Muscle layer of duodenum (tissue), 2 donors: ENCODE measurements around the gene INTS3.

ENCODE experiments used
- H3K27ac ChIP-seq: one replicate; pipeline ENCODE4 v1.7.0; 2013; ENCODE audit warnings: mild to moderate bottlenecking, low read length
- H3K27me3 ChIP-seq: one replicate; pipeline ENCODE4 v1.7.0; 2013; ENCODE audit warnings: low read depth, mild to moderate bottlenecking, control low read depth, low read length
- H3K36me3 ChIP-seq, 2 donors: one replicate each; pipeline ENCODE4 v1.7.0; 2013; ENCODE audit warnings: low read length in 2 of 2, control low read depth in 1 of 2, mild to moderate bottlenecking in 1 of 2; ENCODE audit not compliant: insufficient read depth in 2 of 2, control insufficient read depth in 1 of 2
- H3K4me1 ChIP-seq, 2 donors: one replicate each; pipeline ENCODE4 v1.7.0; 2013; ENCODE audit warnings: low read length in 2 of 2, mild to moderate bottlenecking in 2 of 2, control low read depth in 1 of 2, moderate library complexity in 1 of 2; ENCODE audit not compliant: insufficient read depth in 2 of 2, control insufficient read depth in 1 of 2
- H3K4me3 ChIP-seq, 2 donors: one replicate each; pipeline ENCODE4 v1.7.0; 2013; ENCODE audit warnings: low read length in 2 of 2, low read depth in 1 of 2, mild to moderate bottlenecking in 1 of 2
- H3K9me3 ChIP-seq, 2 donors: one replicate each; pipeline ENCODE4 v1.7.0; 2013; ENCODE audit warnings: low read length in 2 of 2, control low read depth in 1 of 2, mild to moderate bottlenecking in 1 of 2; ENCODE audit not compliant: control insufficient read depth in 1 of 2
- donor health status: healthy.

The INTS3 gene

DNA sequence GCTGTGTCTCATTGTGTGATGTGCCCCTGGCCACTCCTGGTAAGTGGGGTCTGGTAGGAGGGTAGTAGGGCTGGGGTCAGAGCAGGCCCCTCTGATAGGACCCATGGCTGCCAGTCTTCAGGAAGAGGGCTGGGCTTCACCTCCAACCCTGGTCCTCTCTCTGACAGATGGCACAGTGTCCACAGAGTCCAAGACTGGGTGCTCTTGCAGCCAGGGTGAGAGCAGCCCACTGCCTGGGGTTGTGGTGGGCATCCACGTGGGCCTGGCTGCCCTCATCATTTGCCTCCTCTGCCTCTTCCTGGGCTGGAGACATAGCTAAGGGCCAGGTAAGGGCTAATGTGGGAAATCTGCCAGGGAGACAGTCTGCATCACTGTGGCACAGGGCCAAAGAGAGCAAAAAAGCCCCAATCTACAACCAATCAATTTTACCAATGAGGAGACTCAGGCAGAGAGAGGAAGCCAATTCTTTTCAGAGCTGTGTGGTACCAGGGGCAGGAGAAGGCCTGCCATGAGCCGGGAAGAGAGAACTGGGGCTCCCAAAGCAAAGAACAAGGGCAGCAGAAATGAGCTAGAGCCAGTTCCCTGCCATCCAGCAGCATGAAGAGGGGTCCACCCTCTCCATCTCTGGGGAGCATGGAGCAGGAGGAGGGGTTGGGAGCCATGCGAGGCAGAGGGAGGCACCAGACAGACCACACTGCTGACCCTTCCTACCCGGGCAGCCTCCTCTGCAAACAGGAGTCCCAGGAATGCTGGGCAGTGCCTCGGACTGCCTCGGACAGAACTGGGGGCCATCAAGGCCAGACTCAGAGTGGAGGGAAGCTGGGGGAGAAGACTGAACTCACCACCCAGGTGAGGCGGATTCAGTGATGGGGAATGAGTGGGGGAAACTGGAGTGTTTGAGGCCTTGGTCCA lies 74.2 kb downstream of the INTS3 start:
- H3K4me1 ChIP-seq, result peaks cover 0 to 6% of the 10 kb centered on the region in 2 donors
- H3K9me3 ChIP-seq, result no peaks in the 10 kb centered on the region
- no peaks in the 10 kb centered on the region for H3K27me3 ChIP-seq
- H3K4me3 ChIP-seq, result no peak overlapping the region
- H3K36me3 ChIP-seq, result peaks cover 5 to 9% of the 10 kb centered on the region in 2 donors
- H3K27ac ChIP-seq, result no peak overlapping the region

DNA sequence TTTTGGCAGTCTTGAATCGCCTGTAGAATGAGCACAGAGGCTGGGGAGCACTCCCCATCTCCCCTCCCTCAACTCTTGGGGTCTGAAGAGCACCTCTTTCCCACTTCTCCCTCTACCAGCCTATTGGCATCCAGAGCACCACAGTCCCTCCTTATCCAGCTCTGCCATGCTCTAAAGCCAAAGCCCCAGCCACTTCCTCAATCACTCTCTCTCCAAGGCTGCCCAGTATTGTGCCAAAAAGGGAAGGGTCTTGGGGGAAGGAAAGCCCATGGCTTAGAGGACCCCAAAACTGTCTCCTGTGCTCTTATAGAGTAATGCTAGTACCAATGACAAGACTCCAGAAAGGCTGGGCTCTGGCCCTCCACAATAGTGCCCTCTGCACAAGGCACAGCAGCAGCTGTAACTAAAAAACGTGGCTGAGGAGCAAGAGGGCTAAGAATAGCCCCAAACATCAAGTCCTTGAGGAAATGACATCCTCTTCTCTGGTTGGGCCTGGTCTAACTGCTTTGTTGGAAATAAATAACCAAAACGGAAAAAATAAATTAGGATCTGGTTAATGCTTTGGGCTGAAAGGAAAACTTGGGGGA lies 75.7 kb downstream of the INTS3 start:
- Histone ChIP-seq H3K27me3 (no peaks in the 10 kb centered on the region), H3K36me3 (peaks cover 11 to 23% of the 10 kb centered on the region in 2 donors), H3K4me1 (peaks cover 0 to 6% of the 10 kb centered on the region in 2 donors), H3K9me3 (no peaks in the 10 kb centered on the region), H3K27ac (no peak overlapping the region), H3K4me3 (no peak overlapping the region)

DNA sequence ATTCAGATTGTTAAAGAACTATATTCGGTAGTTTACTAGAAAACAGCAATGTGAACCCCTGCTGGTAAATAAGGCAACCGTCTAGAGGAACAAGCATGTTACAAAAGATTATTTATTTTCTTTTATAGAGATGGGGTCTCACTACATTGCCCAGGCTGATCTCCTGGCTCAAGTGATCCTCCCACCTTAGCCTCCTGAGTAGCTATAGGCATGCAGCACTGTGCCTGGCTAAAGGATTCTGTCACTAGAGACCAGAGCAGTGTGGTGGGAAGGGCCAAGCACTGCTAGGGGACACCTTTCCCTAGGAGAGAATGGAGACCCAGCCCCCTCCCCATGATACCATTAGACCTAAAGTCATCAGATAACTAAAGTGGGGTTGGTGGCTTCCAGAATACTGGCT lies 76.3 kb downstream of the INTS3 start:
- Histone ChIP-seq H3K4me1 (peaks cover 0 to 6% of the 10 kb centered on the region in 2 donors), H3K9me3 (no peaks in the 10 kb centered on the region), H3K4me3 (no peak overlapping the region), H3K27me3 (no peaks in the 10 kb centered on the region), H3K36me3 (peaks cover 11 to 29% of the 10 kb centered on the region in 2 donors), H3K27ac (no peak overlapping the region)

DNA sequence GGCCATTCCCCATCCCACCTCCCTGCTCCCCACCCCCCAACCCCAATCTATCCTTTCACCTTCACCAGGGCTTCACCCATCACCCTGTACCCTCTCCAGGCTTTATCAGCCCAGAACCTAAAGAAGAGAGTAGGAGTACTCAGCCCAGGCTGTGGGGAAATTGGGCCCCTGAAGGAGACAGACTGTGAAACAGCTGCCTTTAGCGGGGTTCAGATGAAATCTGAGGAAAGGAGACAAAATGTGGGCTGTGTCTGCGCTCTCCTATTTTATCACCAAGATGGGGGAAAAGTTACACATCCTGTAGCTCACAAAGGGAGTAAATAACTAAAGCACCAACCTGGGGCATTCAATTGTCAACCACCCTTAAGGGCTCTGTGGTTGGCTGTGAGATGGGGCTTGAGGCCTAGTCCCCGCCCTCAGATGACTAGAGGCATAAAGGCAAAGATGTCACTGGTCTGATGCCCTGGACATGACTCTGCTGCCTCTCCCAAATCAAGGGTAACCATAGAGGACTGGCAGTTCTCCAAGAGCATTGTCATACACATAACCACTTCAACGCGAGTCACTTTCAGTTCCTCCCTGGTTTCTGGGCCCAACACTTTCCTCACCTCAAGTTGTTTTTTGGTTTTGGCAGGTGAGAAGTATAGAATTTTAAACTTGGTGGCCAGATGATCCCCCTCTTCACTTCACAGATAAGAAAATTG lies 77.3 kb downstream of the INTS3 start:
- H3K27me3 ChIP-seq, result no peaks in the 10 kb centered on the region
- H3K27ac ChIP-seq, result peak overlapping the region; percentile 2
- H3K4me1 ChIP-seq, result peaks cover 0 to 6% of the 10 kb centered on the region in 2 donors
- peaks cover 15 to 34% of the 10 kb centered on the region in 2 donors for H3K36me3 ChIP-seq
- no peaks in the 10 kb centered on the region for H3K9me3 ChIP-seq
- H3K4me3 ChIP-seq, result no peak overlapping the region

DNA sequence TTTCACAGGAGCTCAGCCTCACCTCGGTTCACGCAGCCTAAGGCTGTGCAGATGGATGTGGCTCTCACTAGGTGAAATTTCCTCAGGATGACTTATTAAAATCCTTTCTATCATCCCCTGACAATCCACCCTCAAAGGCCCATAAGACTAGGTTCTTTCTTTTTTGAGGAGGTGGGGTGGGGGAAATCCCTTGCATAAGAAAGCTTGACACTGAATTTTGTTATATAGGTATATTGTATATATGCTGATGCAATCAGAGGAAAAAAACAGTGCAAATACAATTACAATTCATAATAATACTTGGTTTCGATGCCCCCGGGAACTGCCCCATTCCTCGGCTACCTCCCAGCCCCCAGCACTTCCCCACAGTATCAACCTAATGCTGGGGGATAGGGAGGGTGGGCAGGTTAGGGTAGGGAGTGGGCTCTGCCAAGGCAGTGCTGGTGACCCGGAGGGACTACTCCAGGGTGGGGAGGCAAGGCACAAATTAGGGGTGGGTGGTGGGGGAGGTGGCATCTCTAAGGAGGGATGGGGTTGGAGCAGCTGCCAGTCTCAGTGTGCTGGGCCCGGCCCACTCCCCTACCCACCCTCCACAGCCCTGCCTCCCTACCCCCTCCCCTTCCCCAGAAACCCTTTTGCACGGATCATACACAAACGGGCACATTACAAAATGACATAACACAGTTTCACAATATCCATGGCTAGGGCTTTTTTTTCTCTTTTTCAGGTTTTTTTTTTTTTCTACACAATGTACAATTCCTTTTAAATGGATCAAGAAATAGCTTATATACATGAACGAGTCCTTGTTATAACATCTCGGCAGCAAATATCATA lies 78.3 kb downstream of the INTS3 start:
- H3K36me3 ChIP-seq, result peaks cover 17 to 42% of the 10 kb centered on the region in 2 donors
- peak overlapping the region; percentile 12 for H3K27ac ChIP-seq

DNA sequence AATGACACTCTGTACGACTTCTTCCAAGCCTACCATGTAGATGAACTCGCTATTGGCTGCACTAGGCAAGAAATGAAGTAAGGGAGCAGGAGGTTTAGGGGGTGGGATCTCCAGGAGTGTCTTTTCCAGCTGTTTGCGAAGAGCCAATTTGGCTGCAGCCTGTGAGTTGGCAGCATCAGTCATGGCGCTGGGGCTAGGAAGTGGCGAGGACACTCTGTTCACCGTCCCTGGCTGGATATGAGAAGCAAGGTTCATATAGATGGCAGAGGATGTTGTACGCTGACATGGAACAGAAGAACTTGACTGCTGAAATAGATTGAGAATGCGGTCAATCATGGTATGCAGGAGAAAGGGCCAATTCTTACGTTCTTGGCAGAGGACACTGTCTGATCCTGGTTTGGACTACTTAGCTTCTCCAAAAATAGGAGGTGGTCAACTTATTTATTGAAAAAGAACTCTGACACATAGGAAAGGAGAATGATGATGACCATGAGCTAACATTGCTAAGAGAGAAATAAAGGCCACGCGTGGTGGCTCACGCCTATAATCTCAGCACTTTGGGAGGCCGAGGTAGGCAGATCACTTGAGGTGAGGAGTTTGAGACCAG lies 88.5 kb downstream of the INTS3 start:
- Histone ChIP-seq H3K4me1 (no peaks in the 10 kb centered on the region), H3K36me3 (peaks cover 52 to 63% of the 10 kb centered on the region in 2 donors), H3K4me3 (no peak overlapping the region), H3K27me3 (no peaks in the 10 kb centered on the region), H3K9me3 (no peaks in the 10 kb centered on the region), H3K27ac (no peak overlapping the region)

More for the DNA sequence above, 78.3 kb downstream of the INTS3 start:
- Histone ChIP-seq H3K4me1 (peaks cover 0 to 6% of the 10 kb centered on the region in 2 donors), H3K27me3 (no peaks in the 10 kb centered on the region), H3K4me3 (no peak overlapping the region), H3K9me3 (no peaks in the 10 kb centered on the region)

DNA sequence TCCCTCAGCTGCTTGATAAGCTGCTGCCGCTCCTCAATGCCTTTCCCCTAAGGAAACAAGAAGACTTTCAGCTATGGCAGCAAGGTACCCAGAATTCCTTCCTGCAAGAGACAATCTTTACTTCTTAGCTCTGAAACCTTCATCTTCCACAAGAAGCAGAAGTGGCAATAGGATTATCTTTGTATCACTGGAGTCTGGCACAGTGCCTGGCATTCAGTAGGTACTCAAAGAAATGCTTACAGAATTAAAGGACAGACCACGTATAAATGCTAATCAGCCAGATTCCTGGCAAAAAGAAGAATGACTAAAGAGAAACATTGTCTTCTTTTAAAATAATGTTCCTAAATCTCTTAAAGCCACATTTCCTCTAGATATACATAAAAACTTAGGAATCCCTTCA lies 91.0 kb downstream of the INTS3 start:
- Histone ChIP-seq H3K27ac (no peak overlapping the region), H3K36me3 (peaks cover 32 to 39% of the 10 kb centered on the region in 2 donors), H3K27me3 (no peaks in the 10 kb centered on the region), H3K4me3 (no peak overlapping the region), H3K4me1 (no peaks in the 10 kb centered on the region), H3K9me3 (no peaks in the 10 kb centered on the region)
